Activated T-cell treated with anti-CD3 and anti-CD28 coated beads, Interleukin-2, amount 50 U/mL, for 24 hours (primary cell): ENCODE data around the gene ANKRD65.
A peak's percentile ranks its signal among the peaks of the same experiment; 100 is the strongest.
"Not testable (repeated sequence)": the region's sequence is repeated elsewhere in the genome, so short reads cannot be mapped to it uniquely, and the experiment has no call there.

Experiments
- DNase-seq: peaks from one replicate; pipeline ENCODE4 v3.0.0-alpha.2; 2020
- H3K27ac Mint-ChIP-seq: 2 replicates; pipeline ENCODE4 v1.8.0; 2020; ENCODE audit warnings: mild to moderate bottlenecking, mixed read lengths
- H3K27me3 Mint-ChIP-seq: 2 replicates; pipeline ENCODE4 v1.8.0; 2020; ENCODE audit warnings: mixed read lengths
- H3K36me3 Mint-ChIP-seq: 2 replicates; pipeline ENCODE4 v1.8.0; 2020; ENCODE audit warnings: low read depth, mixed read lengths
- H3K4me1 Mint-ChIP-seq: 2 replicates; pipeline ENCODE4 v1.8.0; 2020; ENCODE audit warnings: low read depth, mixed read lengths
- H3K4me3 Mint-ChIP-seq: 2 replicates; pipeline ENCODE4 v1.8.0; 2020; ENCODE audit warnings: mild to moderate bottlenecking, moderate library complexity, mixed read lengths
- H3K9me3 Mint-ChIP-seq: 2 replicates; pipeline ENCODE4 v1.8.0; 2020; ENCODE audit warnings: mixed read lengths

The ANKRD65 gene

GRCh38 chr1:1452365-1452739 lies 31.3 kb upstream of the ANKRD65 start:
- H3K27ac Mint-ChIP-seq, H3K9me3 Mint-ChIP-seq, H3K4me1 Mint-ChIP-seq, H3K36me3 Mint-ChIP-seq, DNase-seq, H3K4me3 Mint-ChIP-seq, H3K27me3 Mint-ChIP-seq: not testable (repeated sequence)

- Mint-ChIP-seq H3K36me3 (no peaks in the 10 kb centered on the region), H3K27me3 (no peaks in the 10 kb centered on the region), H3K27ac (no peak overlapping the region), H3K4me1 (no peaks in the 10 kb centered on the region), H3K4me3 (no peak overlapping the region), H3K9me3 (no peaks in the 10 kb centered on the region)
- no peak for DNase-seq
These were observed 30.8 kb upstream of the ANKRD65 start for GRCh38 chr1:1451696-1452364.

- not testable (repeated sequence) for H3K27me3 Mint-ChIP-seq, H3K4me1 Mint-ChIP-seq, H3K9me3 Mint-ChIP-seq, DNase-seq, H3K4me3 Mint-ChIP-seq, H3K27ac Mint-ChIP-seq, H3K36me3 Mint-ChIP-seq
These were observed 29.5 kb upstream of the ANKRD65 start for GRCh38 chr1:1450616-1451015.

GRCh38 chr1:1449099-1449739 lies 28.1 kb upstream of the ANKRD65 start, which contains the start of gene ATAD3C:
ATAD3C (plus strand) TSS chr1:1449689; CDS start chr1:1450684, 995 bp downstream.
- Mint-ChIP-seq H3K4me1 (no peaks in the 10 kb centered on the region), H3K9me3 (no peaks in the 10 kb centered on the region), H3K27me3 (no peaks in the 10 kb centered on the region), H3K36me3 (no peaks in the 10 kb centered on the region), H3K4me3 (no peak within 1 kb of the TSS), H3K27ac (no peak within 1 kb of the TSS)
- DNase-seq = no peak

GRCh38 chr1:1446631-1447030 lies 25.6 kb upstream of the ANKRD65 start:
- H3K4me3 Mint-ChIP-seq, DNase-seq, H3K9me3 Mint-ChIP-seq, H3K27me3 Mint-ChIP-seq, H3K4me1 Mint-ChIP-seq, H3K36me3 Mint-ChIP-seq, H3K27ac Mint-ChIP-seq: not testable (repeated sequence)

GRCh38 chr1:1442069-1442770 lies 21.1 kb upstream of the ANKRD65 start:
- no peak overlapping the region for H3K4me3 Mint-ChIP-seq
- H3K36me3 Mint-ChIP-seq = no peaks in the 10 kb centered on the region
- peaks cover 14% of the 10 kb centered on the region for H3K27me3 Mint-ChIP-seq
- no peak for DNase-seq
- no peak overlapping the region for H3K27ac Mint-ChIP-seq
- peaks cover 4% of the 10 kb centered on the region for H3K4me1 Mint-ChIP-seq
- no peaks in the 10 kb centered on the region for H3K9me3 Mint-ChIP-seq

GRCh38 chr1:1441002-1441888 lies 20.2 kb upstream of the ANKRD65 start:
- DNase-seq = peak; percentile 82
- Mint-ChIP-seq H3K4me3 (no peak overlapping the region), H3K9me3 (no peaks in the 10 kb centered on the region), H3K4me1 (peaks cover 7% of the 10 kb centered on the region), H3K36me3 (no peaks in the 10 kb centered on the region), H3K27ac (no peak overlapping the region), H3K27me3 (peaks cover 20% of the 10 kb centered on the region)

- no peak overlapping the region for H3K4me3 Mint-ChIP-seq
- H3K27me3 Mint-ChIP-seq = peaks cover 23% of the 10 kb centered on the region
- H3K27ac Mint-ChIP-seq = no peak overlapping the region
- no peaks in the 10 kb centered on the region for H3K36me3 Mint-ChIP-seq
- H3K9me3 Mint-ChIP-seq = no peaks in the 10 kb centered on the region
- no peak for DNase-seq
- H3K4me1 Mint-ChIP-seq = peaks cover 8% of the 10 kb centered on the region
These were observed 19.4 kb upstream of the ANKRD65 start for GRCh38 chr1:1440262-1441001.

- Mint-ChIP-seq H3K36me3 (no peaks in the 10 kb centered on the region), H3K27me3 (peaks cover 30% of the 10 kb centered on the region), H3K4me1 (peaks cover 13% of the 10 kb centered on the region), H3K27ac (no peak overlapping the region), H3K4me3 (no peak overlapping the region), H3K9me3 (no peaks in the 10 kb centered on the region)
- no peak for DNase-seq
These were observed 18.6 kb upstream of the ANKRD65 start for GRCh38 chr1:1439546-1440261.

- H3K27ac Mint-ChIP-seq = no peak overlapping the region
These were observed 17.7 kb upstream of the ANKRD65 start for GRCh38 chr1:1438531-1439381.

GRCh38 chr1:1437904-1438376 lies 16.9 kb upstream of the ANKRD65 start:
- Mint-ChIP-seq H3K36me3 (no peaks in the 10 kb centered on the region), H3K4me3 (no peak overlapping the region), H3K4me1 (peaks cover 22% of the 10 kb centered on the region), H3K9me3 (no peaks in the 10 kb centered on the region), H3K27me3 (peaks cover 33% of the 10 kb centered on the region), H3K27ac (no peak overlapping the region)
- no peak for DNase-seq

More at GRCh38 chr1:1438531-1439381, 17.7 kb upstream of the ANKRD65 start:
- no peak overlapping the region for H3K4me3 Mint-ChIP-seq
- H3K36me3 Mint-ChIP-seq = no peaks in the 10 kb centered on the region
- no peak for DNase-seq
- H3K9me3 Mint-ChIP-seq = no peaks in the 10 kb centered on the region
- peaks cover 33% of the 10 kb centered on the region for H3K27me3 Mint-ChIP-seq
- H3K4me1 Mint-ChIP-seq = peaks cover 18% of the 10 kb centered on the region

- Mint-ChIP-seq H3K4me1 (peaks cover 22% of the 10 kb centered on the region), H3K36me3 (no peaks in the 10 kb centered on the region), H3K9me3 (no peaks in the 10 kb centered on the region), H3K4me3 (no peak overlapping the region), H3K27me3 (peaks cover 36% of the 10 kb centered on the region), H3K27ac (no peak overlapping the region)
- DNase-seq = no peak
These were observed 16.2 kb upstream of the ANKRD65 start for GRCh38 chr1:1437033-1437903.
